Neural progenitor cell (in vitro differentiated cells): Measurements from ENCODE around the gene TBCK. TPM values are rescaled to one million over a fixed set of nuclear protein-coding genes. Genes with fewer than 3 reads are reported as not detected.

ENCODE experiments used
- DNase-seq: peaks from one replicate; pipeline ENCODE4 v3.0.0-alpha.2; 2016; ENCODE audit warnings: low spot score
- H2AFZ ChIP-seq: fragments of 200-600 bp; sonication (generic); replicated peaks from 2 replicates; pipeline ENCODE4 v1.6.1; 2016; ENCODE audit warnings: antibody characterized with exemption
- H3F3A ChIP-seq: fragments of 200-600 bp; sonication (generic); 2 replicates; pipeline ENCODE4 v1.6.1; 2016; ENCODE audit warnings: antibody characterized with exemption, low read depth
- H3K27ac ChIP-seq: fragments of 200-600 bp; sonication (generic); 2 replicates; pipeline ENCODE4 v1.5.1; 2016; ENCODE audit warnings: mild to moderate bottlenecking
- H3K27me3 ChIP-seq: fragments of 200-600 bp; sonication (generic); 2 replicates; pipeline ENCODE4 v1.6.1; 2016; ENCODE audit warnings: mild to moderate bottlenecking, moderate library complexity
- H3K36me3 ChIP-seq: fragments of 200-600 bp; sonication (generic); 2 replicates; pipeline ENCODE4 v1.5.1; 2016
- H3K4me1 ChIP-seq: fragments of 200-600 bp; sonication (generic); 2 replicates; pipeline ENCODE4 v1.6.1; 2016; ENCODE audit warnings: mixed run types
- H3K4me2 ChIP-seq: fragments of 200-600 bp; sonication (generic); 2 replicates; pipeline ENCODE4 v1.6.1; 2016
- H3K4me3 ChIP-seq: fragments of 200-600 bp; sonication (generic); 2 replicates; pipeline ENCODE4 v1.5.1; 2016
- H3K79me2 ChIP-seq: fragments of 200-600 bp; sonication (generic); 2 replicates; pipeline ENCODE4 v1.6.1; 2016; ENCODE audit warnings: low read depth
- H3K9ac ChIP-seq: fragments of 200-600 bp; sonication (generic); 2 replicates; pipeline ENCODE4 v1.6.1; 2016
- H3K9me3 ChIP-seq: fragments of 200-600 bp; sonication (generic); 2 replicates; pipeline ENCODE4 v1.5.1; 2016; ENCODE audit warnings: low read depth
- H4K20me1 ChIP-seq: fragments of 200-600 bp; sonication (generic); 2 replicates; pipeline ENCODE4 v1.6.1; 2016; ENCODE audit warnings: low read depth
- H3K27ac Mint-ChIP-seq: 3 replicates; pipeline ENCODE4 v1.8.0; 2021; ENCODE audit warnings: mixed read lengths
- H3K27me3 Mint-ChIP-seq: 2 replicates; pipeline ENCODE4 v1.8.0; 2022; ENCODE audit warnings: low read depth, mild to moderate bottlenecking, inconsistent platforms, moderate library complexity, mixed read lengths; ENCODE audit not compliant: insufficient read depth
- H3K36me3 Mint-ChIP-seq: 3 replicates; pipeline ENCODE4 v1.8.0; 2021; ENCODE audit warnings: mixed read lengths
- H3K4me1 Mint-ChIP-seq: 3 replicates; pipeline ENCODE4 v1.8.0; 2021; ENCODE audit warnings: mixed read lengths
- H3K4me3 Mint-ChIP-seq: 3 replicates; pipeline ENCODE4 v1.8.0; 2021; ENCODE audit warnings: mild to moderate bottlenecking, moderate library complexity, mixed read lengths
- H3K9me3 Mint-ChIP-seq: 3 replicates; pipeline ENCODE4 v1.8.0; 2020; ENCODE audit warnings: mixed read lengths
- EZH2 ChIP-seq: fragments of 200-600 bp; sonication (generic); IDR thresholded peaks from 2 replicates; pipeline ENCODE4 v1.6.1; 2017; ENCODE audit warnings: antibody characterized with exemption, mild to moderate bottlenecking, moderate library complexity
- EZH2phosphoT487 ChIP-seq: fragments of 200-600 bp; sonication (generic); IDR thresholded peaks from 2 replicates; pipeline ENCODE4 v1.6.1; 2017; ENCODE audit warnings: antibody characterized with exemption
- total RNA-seq: library from RNA; depleted of rRNA; stranded (reverse); fragments of >200 nt; gene quantifications from 2 replicates; pipeline ENCODE4 v1.2.3, GENCODE V29; 2015; ENCODE audit warnings: low replicate concordance
- TF ChIP-seq, protein P1 (sequence below): fragments of 200-600 bp; sonication (generic); IDR thresholded peaks from 2 replicates; pipeline ENCODE4 v1.5.1; 2017; ENCODE audit warnings: antibody characterized with exemption, mild to moderate bottlenecking

Gene TBCK
- total RNA-seq, 1 donor from 2014 or later, result 69.8 TPM

DNA sequence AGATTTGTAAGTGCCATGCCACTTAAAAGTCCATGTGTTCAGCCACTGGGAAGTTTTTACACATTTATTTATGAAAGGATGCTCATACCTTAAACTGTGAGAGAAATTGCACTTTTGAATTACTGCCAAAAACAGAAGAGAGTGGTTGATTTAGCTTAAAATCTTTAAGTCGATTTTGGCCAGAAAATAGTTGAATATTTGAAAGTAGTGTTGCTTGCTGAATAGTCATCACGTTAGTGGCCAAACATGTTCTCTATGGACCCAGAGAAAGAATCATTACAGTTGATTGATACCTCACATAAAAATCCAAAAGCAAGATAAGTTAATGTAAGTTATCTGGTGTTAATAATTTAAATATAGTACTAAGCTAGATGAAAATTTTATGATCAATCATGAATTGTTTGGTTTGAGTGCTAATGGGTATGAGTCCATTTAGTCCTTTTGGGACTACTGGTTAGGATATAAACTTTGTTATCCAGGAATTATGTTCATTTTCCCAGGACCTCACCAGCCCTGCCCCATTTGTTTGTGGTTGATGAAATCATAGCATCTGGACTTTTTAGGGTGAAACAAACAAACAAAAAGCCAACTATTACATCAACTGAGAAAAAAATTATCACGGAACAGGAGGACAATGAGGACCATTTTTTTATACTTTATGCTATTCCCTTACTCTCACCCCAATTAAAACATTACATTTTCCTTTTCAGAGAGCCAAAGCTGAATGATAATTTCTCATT is 46.2 kb upstream of the TBCK start:
- Mint-ChIP-seq H3K27ac (no peak overlapping the region), H3K36me3 (no peaks in the 10 kb centered on the region), H3K27me3 (no peaks in the 10 kb centered on the region), H3K4me1 (no peaks in the 10 kb centered on the region), H3K9me3 (no peaks in the 10 kb centered on the region), H3K4me3 (no peak overlapping the region)
- Histone ChIP-seq H3K9ac (no peak overlapping the region), H3K27ac (no peak overlapping the region), H3K4me2 (no peak overlapping the region), H3K36me3 (no peaks in the 10 kb centered on the region), H3F3A (no peaks in the 10 kb centered on the region), H3K79me2 (no peaks in the 10 kb centered on the region), H3K4me3 (no peak overlapping the region), H3K27me3 (no peaks in the 10 kb centered on the region), H2AFZ (peak overlapping the region; percentile 44), H3K4me1 (no peaks in the 10 kb centered on the region), H3K9me3 (no peaks in the 10 kb centered on the region), H4K20me1 (no peaks in the 10 kb centered on the region)
- DNase-seq, result no peak
- TF ChIP-seq EZH2phosphoT487 (no peak), EZH2 (no peak)
- TF ChIP-seq, protein P1, sequence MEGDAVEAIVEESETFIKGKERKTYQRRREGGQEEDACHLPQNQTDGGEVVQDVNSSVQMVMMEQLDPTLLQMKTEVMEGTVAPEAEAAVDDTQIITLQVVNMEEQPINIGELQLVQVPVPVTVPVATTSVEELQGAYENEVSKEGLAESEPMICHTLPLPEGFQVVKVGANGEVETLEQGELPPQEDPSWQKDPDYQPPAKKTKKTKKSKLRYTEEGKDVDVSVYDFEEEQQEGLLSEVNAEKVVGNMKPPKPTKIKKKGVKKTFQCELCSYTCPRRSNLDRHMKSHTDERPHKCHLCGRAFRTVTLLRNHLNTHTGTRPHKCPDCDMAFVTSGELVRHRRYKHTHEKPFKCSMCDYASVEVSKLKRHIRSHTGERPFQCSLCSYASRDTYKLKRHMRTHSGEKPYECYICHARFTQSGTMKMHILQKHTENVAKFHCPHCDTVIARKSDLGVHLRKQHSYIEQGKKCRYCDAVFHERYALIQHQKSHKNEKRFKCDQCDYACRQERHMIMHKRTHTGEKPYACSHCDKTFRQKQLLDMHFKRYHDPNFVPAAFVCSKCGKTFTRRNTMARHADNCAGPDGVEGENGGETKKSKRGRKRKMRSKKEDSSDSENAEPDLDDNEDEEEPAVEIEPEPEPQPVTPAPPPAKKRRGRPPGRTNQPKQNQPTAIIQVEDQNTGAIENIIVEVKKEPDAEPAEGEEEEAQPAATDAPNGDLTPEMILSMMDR, result no peak

DNA sequence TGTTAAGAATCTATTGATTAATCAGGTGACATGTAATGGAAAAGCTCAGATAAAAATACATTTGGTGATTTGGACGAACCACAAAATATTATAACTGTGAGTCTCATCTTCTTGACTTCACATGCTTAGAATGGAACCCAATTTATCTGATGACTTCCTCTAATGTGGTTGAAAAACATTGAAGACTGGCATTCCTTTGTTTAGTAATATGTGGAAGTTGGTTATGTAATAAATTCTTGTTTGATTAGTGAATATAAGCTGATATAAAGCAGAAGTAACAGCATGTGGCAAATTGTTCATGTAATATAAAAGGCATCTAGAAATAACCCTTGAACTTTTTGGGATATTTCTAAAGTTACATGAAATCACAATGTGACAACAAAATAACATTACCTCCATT is 42.9 kb upstream of the TBCK start:
- no peaks in the 10 kb centered on the region for H3K27me3 ChIP-seq
- H2AFZ ChIP-seq, result no peak overlapping the region
- DNase-seq, result no peak
- H3K9me3 Mint-ChIP-seq, result no peaks in the 10 kb centered on the region
- no peaks in the 10 kb centered on the region for H3K9me3 ChIP-seq
- no peaks in the 10 kb centered on the region for H3K4me1 Mint-ChIP-seq
- TF ChIP-seq EZH2 (no peak), EZH2phosphoT487 (no peak)
- TF ChIP-seq, protein P1, result no peak
- H3K27ac ChIP-seq, result no peak overlapping the region
- H3K4me1 ChIP-seq, result no peaks in the 10 kb centered on the region
- H3K4me3 Mint-ChIP-seq, result no peak overlapping the region
- H3K27ac Mint-ChIP-seq, result no peak overlapping the region
- no peak overlapping the region for H3K4me3 ChIP-seq
- no peaks in the 10 kb centered on the region for H4K20me1 ChIP-seq
- H3K36me3 ChIP-seq, result no peaks in the 10 kb centered on the region
- H3K4me2 ChIP-seq, result no peak overlapping the region
- H3K27me3 Mint-ChIP-seq, result no peaks in the 10 kb centered on the region
- H3K36me3 Mint-ChIP-seq, result no peaks in the 10 kb centered on the region
- H3F3A ChIP-seq, result no peaks in the 10 kb centered on the region
- no peaks in the 10 kb centered on the region for H3K79me2 ChIP-seq
- H3K9ac ChIP-seq, result no peak overlapping the region

DNA sequence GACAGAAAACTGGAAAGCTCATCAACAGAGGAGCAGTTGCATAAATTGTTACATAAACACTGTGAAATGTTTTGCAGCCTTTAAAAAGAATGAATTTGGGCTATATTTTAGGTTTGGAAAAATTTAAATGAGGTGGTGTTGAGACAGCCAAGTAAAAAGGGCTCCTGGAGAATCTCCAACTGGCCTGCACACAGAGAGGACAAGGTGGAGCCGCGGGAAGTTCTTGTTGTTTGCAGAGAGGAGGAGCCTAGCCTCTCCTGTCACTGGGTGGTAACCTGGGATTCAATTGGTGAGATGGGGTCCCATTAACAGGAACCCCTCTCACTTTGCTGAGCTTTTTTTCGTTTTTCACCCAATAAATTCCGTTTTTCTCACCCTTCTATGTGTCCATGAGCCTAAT is 39.2 kb upstream of the TBCK start:
- H3K4me3 ChIP-seq, result no peak overlapping the region
- H3K36me3 ChIP-seq, result no peaks in the 10 kb centered on the region
- Mint-ChIP-seq H3K9me3 (no peaks in the 10 kb centered on the region), H3K4me3 (no peak overlapping the region), H3K27me3 (no peaks in the 10 kb centered on the region), H3K27ac (no peak overlapping the region), H3K36me3 (no peaks in the 10 kb centered on the region), H3K4me1 (no peaks in the 10 kb centered on the region)
- H3F3A ChIP-seq, result no peaks in the 10 kb centered on the region
- no peak overlapping the region for H2AFZ ChIP-seq
- H3K4me1 ChIP-seq, result no peaks in the 10 kb centered on the region
- no peak overlapping the region for H3K9ac ChIP-seq
- no peaks in the 10 kb centered on the region for H3K9me3 ChIP-seq
- DNase-seq, result no peak
- no peaks in the 10 kb centered on the region for H4K20me1 ChIP-seq
- H3K27me3 ChIP-seq, result no peaks in the 10 kb centered on the region
- TF ChIP-seq, protein P1, result no peak
- TF ChIP-seq EZH2, result no peak
- no peak for TF ChIP-seq EZH2phosphoT487
- no peak overlapping the region for H3K4me2 ChIP-seq
- no peaks in the 10 kb centered on the region for H3K79me2 ChIP-seq
- H3K27ac ChIP-seq, result no peak overlapping the region
